B cell (primary cell): ENCODE data around the gene KNSTRN. TPM values are rescaled to one million over a fixed set of nuclear protein-coding genes. Genes with fewer than 3 reads are reported as not detected.

Experiments used
- ATAC-seq: fragments of 200-7000 bp; cut with Tn5 transposase; one replicate; pipeline ENCODE4 v1.10.0; 2021; ENCODE audit warnings: low read depth, mild to moderate bottlenecking, moderate number of reproducible peaks, moderate library complexity
- CTCF ChIA-PET: fragments of 350-600 bp; sonication (Branson Sonifier 250); formaldehyde crosslinking; loops from one replicate; lab custom pipeline; 2021; ENCODE audit warnings: antibody characterized with exemption, inconsistent platforms; lab: Charles Lee
- POLR2A ChIA-PET: fragments of 350-600 bp; sonication (Branson Sonifier 250); formaldehyde crosslinking; loops from one replicate; lab custom pipeline; 2021; ENCODE audit warnings: antibody characterized with exemption; lab: Charles Lee
- DNase-seq: peaks from one replicate; pipeline ENCODE4 v3.0.0; 2013
- H2AFZ ChIP-seq: 2 replicates; pipeline ENCODE4 v1.6.1; 2012; ENCODE audit warnings: mild to moderate bottlenecking, low read depth, low read length; ENCODE audit not compliant: insufficient read depth, poor library complexity, severe bottlenecking
- H3K27ac ChIP-seq, 2 donors: 1 replicate in 1 of 2; 2 replicates in 1 of 2; pipeline ENCODE4 v1.5.1; 2012 to 2013; ENCODE audit warnings: low read length in 2 of 2, mild to moderate bottlenecking in 2 of 2, moderate library complexity in 1 of 2
- H3K27me3 ChIP-seq, 4 experiments: fragments of 200-600 bp in 1 of 4; sonication (generic) in 1 of 4; replicated peaks in 1 of 4; 1 replicate in 2 of 4; 2 replicates in 2 of 4; pipeline versions ENCODE4 v1.6.1 to v1.7.0; 2013 to 2016; ENCODE audit warnings: low read length in 3 of 4, mild to moderate bottlenecking in 2 of 4, mixed read lengths in 1 of 4, moderate library complexity in 1 of 4; ENCODE audit not compliant: insufficient read depth in 4 of 4, control insufficient read depth in 3 of 4; ENCODE audit errors: control extremely low read depth in 1 of 4
- H3K36me3 ChIP-seq, 2 experiments: replicated peaks in 1 of 2; 1 replicate in 1 of 2; 2 replicates in 1 of 2; pipeline versions ENCODE4 v1.6.1 to v1.7.1; 2013; ENCODE audit warnings: low read length in 1 of 2; ENCODE audit not compliant: insufficient read depth in 2 of 2, control insufficient read depth in 1 of 2; ENCODE audit errors: control extremely low read depth in 1 of 2, extremely low read depth in 1 of 2
- H3K4me1 ChIP-seq, 2 donors: fragments of 200-600 bp in 1 of 2; sonication (generic) in 1 of 2; 1 replicate in 1 of 2; 2 replicates in 1 of 2; pipeline versions ENCODE4 v1.5.1 to v1.6.1; 2013 to 2017; ENCODE audit warnings: low read length in 2 of 2; ENCODE audit not compliant: control insufficient read depth in 2 of 2, insufficient read depth in 2 of 2
- H3K4me2 ChIP-seq: replicated peaks from 2 replicates; pipeline ENCODE3; 2012; ENCODE audit warnings: mild to moderate bottlenecking, low read depth, low read length; ENCODE audit not compliant: poor library complexity, severe bottlenecking
- H3K4me3 ChIP-seq, 5 experiments: fragments of 200-600 bp in 1 of 5; sonication (generic) in 1 of 5; 1 replicate in 3 of 5; 2 replicates in 2 of 5; pipeline versions ENCODE4 v1.5.1 to v1.7.0; 2011 to 2016; ENCODE audit warnings: low read length in 4 of 5, mild to moderate bottlenecking in 4 of 5, low read depth in 2 of 5, control low read depth in 1 of 5, moderate library complexity in 1 of 5; ENCODE audit not compliant: insufficient read depth in 1 of 5; ENCODE audit errors: control extremely low read depth in 1 of 5, extremely low read depth in 1 of 5
- H3K79me2 ChIP-seq: fragments of 200-600 bp; sonication (generic); one replicate; pipeline ENCODE4 v1.6.0; 2016; ENCODE audit warnings: low read length; ENCODE audit not compliant: control insufficient read depth, insufficient read depth
- H3K9ac ChIP-seq: fragments of 200-600 bp; sonication (generic); 2 replicates; pipeline ENCODE4 v1.6.1; 2017; ENCODE audit warnings: mild to moderate bottlenecking, low read length, moderate library complexity
- H3K9me3 ChIP-seq, 3 donors: one replicate each; pipeline versions ENCODE4 v1.6.1 to v1.7.1; 2013; ENCODE audit warnings: low read length in 2 of 3; ENCODE audit not compliant: control insufficient read depth in 2 of 3, insufficient read depth in 1 of 3; ENCODE audit errors: control extremely low read depth in 1 of 3
- H4K20me1 ChIP-seq: 2 replicates; pipeline ENCODE4 v1.6.0; 2012; ENCODE audit warnings: mild to moderate bottlenecking, low read length; ENCODE audit not compliant: insufficient read depth, control insufficient read depth, poor library complexity, severe bottlenecking
- H3K27ac Mint-ChIP-seq: one replicate; pipeline ENCODE4 v1.8.0; 2021; ENCODE audit warnings: mixed read lengths
- H3K27me3 Mint-ChIP-seq: one replicate; pipeline ENCODE4 v1.8.0; 2021; ENCODE audit warnings: mixed read lengths
- H3K4me1 Mint-ChIP-seq: one replicate; pipeline ENCODE4 v1.8.0; 2021; ENCODE audit warnings: mixed read lengths
- H3K4me3 Mint-ChIP-seq: one replicate; pipeline ENCODE4 v1.8.0; 2021; ENCODE audit warnings: mixed read lengths
- H3K9me3 Mint-ChIP-seq: one replicate; pipeline ENCODE4 v1.8.0; 2022; ENCODE audit warnings: mixed read lengths; ENCODE audit not compliant: insufficient read depth
- CTCF ChIP-seq: fragments of 200-600 bp; IDR thresholded peaks from one replicate; pipeline ENCODE4 v1.8.0; 2022; ENCODE audit warnings: antibody characterized with exemption, mild to moderate bottlenecking
- EZH2 ChIP-seq: IDR thresholded peaks from 2 replicates; pipeline ENCODE4 v1.6.1; 2012; ENCODE audit warnings: borderline replicate concordance, low read depth, mild to moderate bottlenecking, moderate library complexity, low read length; ENCODE audit not compliant: insufficient read depth, poor library complexity, severe bottlenecking
- WGBS: methylation state at CpG from one replicate; pipeline ENCODE4 v1.1.5; 2013; ENCODE audit warnings: missing lambda C conversion rate; ENCODE audit not compliant: insufficient coverage; 5-methylcytosine and 5-hydroxymethylcytosine counted together
- intact Hi-C: fragments of 100-400 bp; cut with micrococcal nuclease; formaldehyde crosslinking; loops from one replicate; pipeline ENCODE4 v1.10.0; 2022
- polyA plus RNA-seq: library from polyadenylated mRNA; depleted of rRNA; stranded (reverse); fragments of >200 nt; gene quantifications from 2 replicates; pipeline ENCODE4 v1.2.3, GENCODE V29; 2012
- total RNA-seq, 2 donors: library from RNA; stranded (reverse); fragments of 120-200 nt in 1 of 2; gene quantifications; 1 replicate in 1 of 2; 2 replicates in 1 of 2; pipeline versions ENCODE4 v1.2.3 to v1.2.4, GENCODE V29; 2013 to 2022

The KNSTRN gene
- total and polyA plus RNA-seq, 2 donors (not counting 1 experiment from before 2014, with no cell fraction given), result 4.0 to 14.0 TPM

GRCh38 chr15:40368719-40369473 lies 13.6 kb upstream of the KNSTRN start:
- H3K4me1 Mint-ChIP-seq, result peaks cover 22% of the 10 kb centered on the region
- Histone ChIP-seq H3K9ac (no peak overlapping the region), H2AFZ (peak overlapping the region; percentile 95), H3K4me1 (peaks cover 14 to 26% of the 10 kb centered on the region in 2 donors), H3K4me3 (no peak overlapping the region), H3K36me3 (no peaks in the 10 kb centered on the region), H3K9me3 (no peaks in the 10 kb centered on the region), H3K27me3 (no peaks in the 10 kb centered on the region), H3K79me2 (peaks cover 28% of the 10 kb centered on the region), H4K20me1 (peaks cover 19% of the 10 kb centered on the region), H3K4me2 (peak overlapping the region; percentile 93), H3K27ac (no peak overlapping the region)
- no peaks in the 10 kb centered on the region for H3K27me3 Mint-ChIP-seq
- H3K27ac Mint-ChIP-seq, result peak overlapping the region; percentile 50
- ATAC-seq (no peak), DNase-seq (peak; percentile 34)
- H3K4me3 Mint-ChIP-seq, result peak overlapping the region; percentile 74
- TF ChIP-seq CTCF (no peak), EZH2 (no peak)
- no peaks in the 10 kb centered on the region for H3K9me3 Mint-ChIP-seq
- 97% methylated on average over 24 of the region's 24 CpGs for WGBS
- POLR2A ChIA-PET, result interaction anchor here (0.5 to 0.7 kb wide), 2 partner anchors 11 to 292 kb away, joined by 3 to 7 read pairs; partner anchors contain the start of gene DISP2
- CTCF ChIA-PET, result interaction anchor here (0.6 to 6.4 kb wide), 16 partner anchors 10 to 1004 kb away, joined by 3 to 56 read pairs (median 4); partner anchors contain the start of genes BAHD1, DISP2, IVD and PLCB2
- intact Hi-C loops, result loop anchor here (1.0 kb wide), 6 partner anchors 11 to 53 kb away; partner anchors contain the start of genes DISP2, INAFM2, IVD and KNSTRN

DNA sequence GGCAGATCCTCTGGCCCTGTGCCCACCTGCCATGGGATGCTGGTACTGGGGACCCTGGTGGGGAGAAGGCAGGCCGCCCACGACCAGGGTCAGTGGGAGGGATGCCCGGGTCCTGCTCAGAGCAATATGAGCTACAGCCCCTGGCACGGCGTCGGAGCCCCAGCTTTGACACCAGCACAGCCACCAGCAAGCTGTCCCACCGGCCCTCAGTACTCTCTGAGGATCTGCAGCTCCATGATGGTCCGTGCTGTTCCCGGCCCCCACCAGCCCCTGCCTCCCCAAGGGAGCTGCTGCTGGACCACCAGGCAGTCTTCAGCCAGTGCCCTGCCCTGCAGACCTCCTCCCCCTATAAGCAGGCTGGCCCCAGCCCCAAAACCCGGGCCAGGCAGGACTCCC lies 13.0 kb upstream of the KNSTRN start:
- H3K9ac ChIP-seq, result no peak overlapping the region
- no peaks in the 10 kb centered on the region for H3K27me3 Mint-ChIP-seq
- peak overlapping the region; percentile 74 for H3K4me3 Mint-ChIP-seq
- H3K9me3 Mint-ChIP-seq, result no peaks in the 10 kb centered on the region
- no peak overlapping the region for H3K4me2 ChIP-seq
- H3K4me3 ChIP-seq, result no peak overlapping the region
- intact Hi-C loops, result no loop called here
- CTCF ChIA-PET, result interaction anchor here (0.6 to 6.4 kb wide), 13 partner anchors 10 to 1004 kb away, joined by 3 to 56 read pairs (median 5); partner anchors contain the start of genes BAHD1, IVD and PLCB2
- no peak for ATAC-seq
- POLR2A ChIA-PET, result no interaction called here
- H3K4me1 Mint-ChIP-seq, result peaks cover 22% of the 10 kb centered on the region
- no peaks in the 10 kb centered on the region for H3K36me3 ChIP-seq
- no peak for DNase-seq
- peaks cover 14 to 26% of the 10 kb centered on the region in 2 donors for H3K4me1 ChIP-seq
- H4K20me1 ChIP-seq, result peaks cover 14% of the 10 kb centered on the region
- H2AFZ ChIP-seq, result no peak overlapping the region
- H3K79me2 ChIP-seq, result peaks cover 23% of the 10 kb centered on the region
- no peaks in the 10 kb centered on the region for H3K9me3 ChIP-seq
- no peaks in the 10 kb centered on the region for H3K27me3 ChIP-seq
- H3K27ac ChIP-seq, result no peak overlapping the region
- peak overlapping the region; percentile 50 for H3K27ac Mint-ChIP-seq
- 92% methylated on average over 10 of the region's 10 CpGs for WGBS
- TF ChIP-seq CTCF, result no peak
- TF ChIP-seq EZH2, result no peak
